Keratinocyte (primary cell): ENCODE results near the gene ANO7. TPM values are rescaled to one million over a fixed set of nuclear protein-coding genes. Genes with fewer than 3 reads are reported as not detected.

Experiments
- DNase-seq: peaks from one replicate; pipeline ENCODE4 v3.0.0-alpha.2; 2011; ENCODE audit warnings: low read depth, missing footprints, low spot score
- FAIRE-seq: peaks from 2 replicates; lab custom pipeline; 2011; peaks lifted over from hg19 to GRCh38; lab: Jason Lieb, UNC
- H2AFZ ChIP-seq: 2 replicates; pipeline ENCODE4 v1.6.0; 2012; ENCODE audit warnings: low read length, control low read depth, inconsistent platforms; ENCODE audit not compliant: control insufficient read depth
- H3K27ac ChIP-seq: 2 replicates; pipeline ENCODE4 v1.5.1; 2011; ENCODE audit warnings: low read length; ENCODE audit not compliant: control insufficient read depth, insufficient read depth
- H3K27me3 ChIP-seq: 3 replicates; pipeline ENCODE4 v1.6.0; 2011; ENCODE audit warnings: low read length; ENCODE audit not compliant: control insufficient read depth, insufficient read depth; ENCODE audit errors: extremely low read depth
- H3K36me3 ChIP-seq, 2 experiments: 2 replicates in 1 of 2; 3 replicates in 1 of 2; pipeline ENCODE4 v1.5.1; 2011; ENCODE audit warnings: low read length in 2 of 2, mild to moderate bottlenecking in 1 of 2; ENCODE audit not compliant: control insufficient read depth in 2 of 2, insufficient read depth in 2 of 2; ENCODE audit errors: extremely low read depth in 1 of 2
- H3K4me1 ChIP-seq: 3 replicates; pipeline ENCODE4 v1.5.1; 2011; ENCODE audit warnings: low read length; ENCODE audit not compliant: control insufficient read depth, insufficient read depth; ENCODE audit errors: extremely low read depth
- H3K4me2 ChIP-seq: 3 replicates; pipeline ENCODE4 v1.6.0; 2011; ENCODE audit warnings: low read depth, low read length; ENCODE audit not compliant: control insufficient read depth, insufficient read depth; ENCODE audit errors: extremely low read depth
- H3K4me3 ChIP-seq, 3 experiments: fragments of 200-600 bp in 1 of 3; sonication (generic) in 1 of 3; 2 replicates in 2 of 3; 3 replicates in 1 of 3; pipeline ENCODE4 v1.5.1; 2011 to 2016; ENCODE audit warnings: low read length in 3 of 3, mild to moderate bottlenecking in 3 of 3, control low read depth in 2 of 3, inconsistent platforms in 1 of 3, low read depth in 1 of 3, mixed read lengths in 1 of 3, mixed run types in 1 of 3, moderate library complexity in 1 of 3; ENCODE audit not compliant: control insufficient read depth in 2 of 3, insufficient read depth in 2 of 3; ENCODE audit errors: extremely low read depth in 1 of 3
- H3K79me2 ChIP-seq: 2 replicates; pipeline ENCODE4 v1.6.0; 2012; ENCODE audit warnings: low read length; ENCODE audit not compliant: control insufficient read depth, insufficient read depth
- H3K9ac ChIP-seq: 3 replicates; pipeline ENCODE4 v1.6.0; 2011; ENCODE audit warnings: low read length; ENCODE audit not compliant: control insufficient read depth, insufficient read depth; ENCODE audit errors: extremely low read depth
- H3K9me1 ChIP-seq: 3 replicates; pipeline ENCODE4 v1.6.0; 2011; ENCODE audit warnings: low read length; ENCODE audit not compliant: control insufficient read depth, insufficient read depth; ENCODE audit errors: extremely low read depth
- H3K9me3 ChIP-seq: 2 replicates; pipeline ENCODE4 v1.5.1; 2012; ENCODE audit warnings: low read depth, low read length; ENCODE audit not compliant: control insufficient read depth
- H4K20me1 ChIP-seq: 3 replicates; pipeline ENCODE4 v1.6.0; 2011; ENCODE audit warnings: low read length; ENCODE audit not compliant: control insufficient read depth, insufficient read depth; ENCODE audit errors: extremely low read depth
- CTCF ChIP-seq, 3 experiments: IDR thresholded peaks in 1 of 3; conservative IDR thresholded peaks in 1 of 3; optimal IDR thresholded peaks in 1 of 3; 2 replicates in 2 of 3; 3 replicates in 1 of 3; pipeline versions ENCODE3 to v1.5.1; 2011; ENCODE audit warnings: low read length in 3 of 3, mild to moderate bottlenecking in 3 of 3, moderate library complexity in 2 of 3, control low read depth in 1 of 3, inconsistent platforms in 1 of 3; ENCODE audit not compliant: insufficient read depth in 2 of 3; ENCODE audit errors: extremely low read depth in 1 of 3
- EZH2 ChIP-seq: IDR thresholded peaks from one replicate; pipeline ENCODE4 v1.6.1; 2012; ENCODE audit warnings: inconsistent platforms, mild to moderate bottlenecking, low read length, moderate library complexity
- dilution Hi-C: fragments of 300-500 bp; cut with MboI; formaldehyde crosslinking; loops from one replicate; pipeline ENCODE4 v1.7.0; 2020; ENCODE audit warnings: low sequenced_read_pairs; ENCODE audit not compliant: extremely low pct_ligation_motif_present
- polyA plus RNA-seq, 5 experiments: library from polyadenylated mRNA; depleted of rRNA in 3 of 5; stranded (reverse) in 3 of 5; stranded (forward) in 1 of 5; unstranded in 1 of 5; fragments of >200 nt; gene quantifications; 1 replicate in 1 of 5; 2 replicates in 3 of 5; 3 replicates in 1 of 5; pipeline versions ENCODE4 v1.2.1 to v1.2.3, GENCODE V29; 2011 to 2012; ENCODE audit warnings: missing spikeins in 2 of 5, low read depth in 1 of 5, low replicate concordance in 1 of 5

The ANO7 gene
- polyA plus RNA-seq, 1 donor (not counting 4 experiments of a cell fraction or from before 2014, with no cell fraction given) = 0.14 TPM

- no peak for FAIRE-seq
Observed at GRCh38 chr2:241202268-241202585, 13.8 kb downstream of the ANO7 start.

GRCh38 chr2:241202681-241203080 is 14.2 kb downstream of the ANO7 start:
- Histone ChIP-seq H4K20me1 (no peaks in the 10 kb centered on the region), H3K9me3 (no peaks in the 10 kb centered on the region), H3K36me3 (no peaks in the 10 kb centered on the region), H3K79me2 (no peaks in the 10 kb centered on the region), H3K4me3 (no peak overlapping the region), H3K9ac (no peak overlapping the region), H3K4me2 (no peak overlapping the region), H3K4me1 (no peaks in the 10 kb centered on the region), H3K9me1 (no peaks in the 10 kb centered on the region), H3K27me3 (peaks cover 3% of the 10 kb centered on the region), H3K27ac (no peak overlapping the region), H2AFZ (no peak overlapping the region)
- no peak for TF ChIP-seq EZH2
- TF ChIP-seq CTCF (optimal IDR thresholded peaks at IDR 0.05 in 1 of 3, IDR thresholded peaks at IDR 0.05 in 1 of 3, conservative IDR thresholded peaks at IDR 0.05 in 1 of 3; ENCODE audit: extremely low read depth in 1 of 3, insufficient read depth in 2 of 3, low read length in 3 of 3) = no peak
- FAIRE-seq = no peak
- dilution Hi-C loops = no loop called here
- DNase-seq = no peak

More at GRCh38 chr2:241202268-241202585, 13.8 kb downstream of the ANO7 start:
- H3K9ac ChIP-seq = no peak overlapping the region
- no peak overlapping the region for H3K4me2 ChIP-seq
- no peak overlapping the region for H3K4me3 ChIP-seq
- no peaks in the 10 kb centered on the region for H3K79me2 ChIP-seq
- dilution Hi-C loops = no loop called here
- no peak for DNase-seq
- H3K27ac ChIP-seq = no peak overlapping the region
- H3K27me3 ChIP-seq = peaks cover 3% of the 10 kb centered on the region
- H3K9me1 ChIP-seq = no peaks in the 10 kb centered on the region
- TF ChIP-seq EZH2 (no peak), CTCF (optimal IDR thresholded peaks at IDR 0.05 in 1 of 3, IDR thresholded peaks at IDR 0.05 in 1 of 3, conservative IDR thresholded peaks at IDR 0.05 in 1 of 3; ENCODE audit: extremely low read depth in 1 of 3, insufficient read depth in 2 of 3, low read length in 3 of 3) (no peak)
- H3K9me3 ChIP-seq = no peaks in the 10 kb centered on the region
- no peaks in the 10 kb centered on the region for H3K36me3 ChIP-seq
- H2AFZ ChIP-seq = no peak overlapping the region
- no peaks in the 10 kb centered on the region for H4K20me1 ChIP-seq
- no peaks in the 10 kb centered on the region for H3K4me1 ChIP-seq
